GM12874 (cell line): ENCODE measurements around the gene DEFB112.

Source experiments
- CTCF ChIP-seq: IDR thresholded peaks from 2 replicates; pipeline ENCODE4 v1.5.1; 2011; ENCODE audit warnings: low read depth, mild to moderate bottlenecking, control low read depth, low read length, moderate library complexity; ENCODE audit not compliant: insufficient read depth

DEFB112 gene, protein sequence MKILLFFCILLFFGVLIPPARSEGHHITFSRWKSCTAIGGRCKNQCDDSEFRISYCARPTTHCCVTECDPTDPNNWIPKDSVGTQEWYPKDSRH

GRCh38 chr6:50049829-50050228 lies at the start of gene DEFB112:
Gene DEFB112, minus strand, starts transcription at chr6:50049929. Its CDS starts 60 bp downstream, at chr6:50049869.
- no peak for TF ChIP-seq CTCF

- TF ChIP-seq CTCF = no peak
Observed at GRCh38 chr6:50098641-50098993, 48.9 kb upstream of the DEFB112 start.

- no peak for TF ChIP-seq CTCF
Observed at GRCh38 chr6:50097966-50098640, 48.4 kb upstream of the DEFB112 start.

- TF ChIP-seq CTCF = no peak
Observed at GRCh38 chr6:50096296-50096695, 46.6 kb upstream of the DEFB112 start.

DNA sequence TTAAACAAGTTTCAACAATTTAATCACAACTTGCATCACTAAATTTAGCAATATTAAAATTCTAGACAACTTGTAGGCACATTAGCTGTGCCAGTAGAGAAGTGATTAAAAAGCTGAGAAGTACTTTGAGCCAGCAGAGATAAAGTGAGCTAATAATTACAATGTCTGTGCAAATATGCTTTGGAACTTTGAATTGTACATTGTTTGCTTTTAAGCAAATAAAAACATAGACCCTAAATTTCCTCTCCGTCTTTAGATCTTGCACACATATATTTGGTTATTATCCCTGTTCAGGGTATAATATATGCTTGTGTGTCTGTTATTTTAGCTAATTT lies 44.2 kb upstream of the DEFB112 start:
- TF ChIP-seq CTCF = no peak

DNA sequence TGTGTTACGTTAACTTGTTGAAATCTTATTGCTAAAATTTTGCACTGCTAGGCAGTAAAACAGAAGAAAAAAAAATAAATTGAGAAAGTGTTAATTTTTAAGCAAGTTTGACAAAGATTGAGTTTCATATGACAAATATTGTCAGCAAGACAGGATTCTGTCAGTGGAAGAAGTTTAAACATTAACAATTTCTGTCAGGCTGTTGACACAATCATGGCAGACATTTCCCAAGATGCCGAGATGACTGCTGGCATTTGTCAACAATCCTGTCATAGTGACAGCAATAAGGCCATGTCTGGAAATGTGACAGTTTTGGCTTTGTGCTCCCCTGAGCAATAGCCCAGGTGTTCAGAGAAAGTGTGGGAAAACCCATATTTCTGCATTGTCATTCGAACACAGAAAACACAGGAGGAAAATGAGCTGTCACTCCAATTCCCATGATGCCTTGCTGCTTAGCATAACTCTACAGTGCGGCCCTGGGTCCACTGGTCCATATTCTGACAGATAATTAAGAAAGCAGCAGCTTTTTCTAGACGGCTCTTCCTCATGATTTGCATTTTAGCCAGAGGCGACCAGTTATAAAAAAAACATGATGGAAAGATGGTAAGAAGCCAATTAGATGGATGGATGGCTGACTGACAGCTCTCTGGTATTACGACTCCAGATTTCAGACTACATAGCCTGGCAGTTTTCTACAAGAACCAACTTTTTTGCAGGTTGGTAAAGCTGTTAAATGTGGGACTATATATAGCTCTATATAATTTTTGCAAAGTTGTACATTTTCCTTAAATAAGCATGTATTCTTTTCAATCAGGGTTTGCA lies 43.6 kb upstream of the DEFB112 start:
- no peak for TF ChIP-seq CTCF

GRCh38 chr6:50091641-50092040 lies 41.9 kb upstream of the DEFB112 start:
- TF ChIP-seq CTCF = no peak
